Right lobe of liver (tissue), 6 donors: Measurements from ENCODE around the gene TMEM72. TPM values are rescaled to one million over a fixed set of nuclear protein-coding genes. Genes with fewer than 3 reads are reported as not detected.
A peak's percentile ranks its signal among the peaks of the same experiment; 100 is the strongest.

ENCODE experiments used
- ATAC-seq, 4 donors: fragments of 200-7000 bp; cut with Tn5 transposase; one replicate each; pipeline ENCODE4 v1.9.1; 2020; ENCODE audit warnings: mild to moderate bottlenecking in 4 of 4, moderate library complexity in 4 of 4
- DNase-seq, 3 donors: peaks; one replicate each; pipeline ENCODE4 v3.0.0-alpha.2; 2020
- H3K27ac ChIP-seq, 3 donors: fragments of 200-600 bp; one replicate each; pipeline ENCODE4 v1.8.0; 2022
- H3K27me3 ChIP-seq, 2 donors: fragments of 200-600 bp; one replicate each; pipeline ENCODE4 v1.8.0; 2022
- H3K36me3 ChIP-seq, 4 donors: fragments of 200-600 bp; sonication (generic) in 1 of 4; one replicate each; pipeline versions ENCODE4 v1.5.1 to v1.8.0; 2017 to 2022; ENCODE audit warnings: control low read depth in 1 of 4
- H3K4me1 ChIP-seq, 4 donors: fragments of 200-600 bp; sonication (generic) in 1 of 4; one replicate each; pipeline versions ENCODE4 v1.5.1 to v1.8.0; 2017 to 2022; ENCODE audit warnings: control low read depth in 1 of 4
- H3K4me3 ChIP-seq, 3 donors: fragments of 200-600 bp; one replicate each; pipeline ENCODE4 v1.8.0; 2022
- H3K9me3 ChIP-seq, 4 donors: fragments of 200-600 bp; sonication (generic) in 1 of 4; one replicate each; pipeline versions ENCODE4 v1.5.1 to v1.8.0; 2017 to 2022; ENCODE audit warnings: control low read depth in 1 of 4
- POLR2A ChIP-seq: fragments of 450-650 bp; IDR thresholded peaks from one replicate; pipeline ENCODE4 v1.6.1; 2017; ENCODE audit warnings: antibody characterized with exemption, mild to moderate bottlenecking
- whole genome bisulfite sequencing: methylation state at CpG from one replicate; pipeline ENCODE4 v1.1.6; 2018; ENCODE audit warnings: low coverage, low lambda C conversion rate; ENCODE audit not compliant: insufficient coverage; ENCODE audit errors: missing lambda C conversion rate; 5-methylcytosine and 5-hydroxymethylcytosine counted together
- intact Hi-C, 2 donors: fragments of 100-400 bp; cut with DNase I; formaldehyde crosslinking; loops; one replicate each; pipeline versions ENCODE4 v1.11.2 to v1.14.1; 2022
- total RNA-seq, 6 experiments: library from RNA; depleted of rRNA in 2 of 6; stranded (reverse); fragments of >200 nt in 2 of 6; fragmentation: NEBNext Ultra II Directional in 3 of 6; extraction: Animal tissue kit (Norgen Biotek cat#: 25700) in 3 of 6; gene quantifications; one replicate each; pipeline versions ENCODE4 v1.1.0 to v1.2.4, GENCODE V29; 2016 to 2023
- TF ChIP-seq, protein P1 (sequence below), 4 donors: fragments of 200-600 bp in 3 of 4; fragments of 450-650 bp in 1 of 4; IDR thresholded peaks; one replicate each; pipeline versions ENCODE4 v1.5.1 to v1.8.0; 2016 to 2022; ENCODE audit warnings: antibody characterized with exemption in 4 of 4, mild to moderate bottlenecking in 2 of 4
- donor health status: DM: no; HTN: yes; CAD: no.
- donor health status: DM: no; HTN: no; CAD: no.
- donor health status: DM: no; HTN: no; CAD: no.
- donor health status: DM: no; HTN: yes; CAD: no.
- donor health status: DM: no; HTN: yes; CAD: no.

The TMEM72 gene
- total RNA-seq, 6 experiments from 2014 or later = not detected

DNA sequence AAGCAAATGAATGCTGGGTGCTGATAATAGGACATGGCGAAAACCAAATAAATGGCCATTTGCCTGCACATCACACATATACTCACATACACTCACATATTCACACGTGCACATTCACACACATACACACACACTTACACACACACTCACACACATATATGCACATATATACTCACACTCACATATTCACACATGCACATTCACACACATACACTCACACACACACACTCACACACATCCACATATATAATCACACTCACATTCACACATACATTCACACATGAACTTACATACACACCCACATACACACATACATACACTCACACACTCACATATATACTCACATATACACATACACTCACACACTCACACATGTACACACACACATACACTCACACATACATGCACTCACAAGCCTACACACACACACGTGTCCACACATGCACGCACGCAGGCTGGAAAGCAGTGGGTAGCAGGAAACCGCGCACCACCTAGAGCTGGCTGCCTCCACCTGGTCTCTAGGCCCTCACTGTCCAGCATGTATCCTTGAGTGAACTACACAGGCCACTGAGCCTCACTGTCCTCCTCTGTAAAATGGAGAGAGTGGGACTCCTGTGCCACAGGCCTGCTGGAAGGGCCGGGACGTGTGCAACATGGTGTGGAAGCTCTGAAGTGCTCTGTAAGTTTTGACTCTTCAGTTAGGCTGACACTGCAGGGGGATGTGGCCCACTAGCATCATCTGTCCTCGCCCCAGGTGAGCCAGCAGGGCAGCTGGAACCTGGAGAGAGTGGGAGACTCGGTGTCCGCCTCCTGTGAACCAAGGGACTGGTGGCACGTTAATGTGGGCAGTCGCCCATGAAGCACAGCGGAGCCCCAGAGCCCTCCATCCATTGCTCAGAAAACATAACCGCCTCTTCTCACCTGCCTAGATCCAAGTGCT, 14.9 kb downstream of the TMEM72 start:
- TF ChIP-seq POLR2A = no peak
- TF ChIP-seq, protein P1, sequence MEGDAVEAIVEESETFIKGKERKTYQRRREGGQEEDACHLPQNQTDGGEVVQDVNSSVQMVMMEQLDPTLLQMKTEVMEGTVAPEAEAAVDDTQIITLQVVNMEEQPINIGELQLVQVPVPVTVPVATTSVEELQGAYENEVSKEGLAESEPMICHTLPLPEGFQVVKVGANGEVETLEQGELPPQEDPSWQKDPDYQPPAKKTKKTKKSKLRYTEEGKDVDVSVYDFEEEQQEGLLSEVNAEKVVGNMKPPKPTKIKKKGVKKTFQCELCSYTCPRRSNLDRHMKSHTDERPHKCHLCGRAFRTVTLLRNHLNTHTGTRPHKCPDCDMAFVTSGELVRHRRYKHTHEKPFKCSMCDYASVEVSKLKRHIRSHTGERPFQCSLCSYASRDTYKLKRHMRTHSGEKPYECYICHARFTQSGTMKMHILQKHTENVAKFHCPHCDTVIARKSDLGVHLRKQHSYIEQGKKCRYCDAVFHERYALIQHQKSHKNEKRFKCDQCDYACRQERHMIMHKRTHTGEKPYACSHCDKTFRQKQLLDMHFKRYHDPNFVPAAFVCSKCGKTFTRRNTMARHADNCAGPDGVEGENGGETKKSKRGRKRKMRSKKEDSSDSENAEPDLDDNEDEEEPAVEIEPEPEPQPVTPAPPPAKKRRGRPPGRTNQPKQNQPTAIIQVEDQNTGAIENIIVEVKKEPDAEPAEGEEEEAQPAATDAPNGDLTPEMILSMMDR (IDR thresholded peaks at IDR 0.05) = no peak
- DNase-seq = peak in 1 of 3 donors; percentile 33

DNA sequence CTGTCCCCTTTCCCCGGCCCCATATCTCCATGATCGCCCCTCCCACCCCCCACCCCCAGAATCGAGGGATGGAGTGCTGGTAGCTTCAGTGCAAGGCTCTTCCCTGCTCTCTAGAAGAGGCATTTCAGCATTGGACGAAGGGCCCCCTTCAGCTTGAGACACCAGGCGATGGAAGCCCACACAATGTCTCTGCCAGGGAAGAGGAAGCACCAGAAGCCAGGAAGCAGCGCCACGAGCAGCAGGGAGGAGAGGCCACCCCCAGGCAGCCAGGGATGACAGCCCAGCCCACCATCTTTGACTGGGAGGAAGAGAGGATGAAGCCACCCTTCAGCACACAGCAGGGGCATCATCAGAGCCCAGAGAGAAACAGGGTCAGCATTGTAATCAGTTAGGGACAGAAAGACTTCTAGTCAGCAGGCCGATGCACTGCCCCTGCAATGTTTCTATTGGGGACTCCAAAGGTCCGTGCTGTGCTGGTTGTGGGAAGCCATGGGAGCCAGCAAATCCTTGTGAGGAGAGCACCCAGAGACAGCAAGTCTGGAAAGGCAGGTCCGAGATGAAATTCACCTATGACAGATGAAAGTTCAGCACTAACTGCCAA, 15.7 kb downstream of the TMEM72 start:
- H3K4me1 ChIP-seq = peaks cover 0 to 10% (median 3%) of the 10 kb centered on the region in 4 donors
- no peaks in the 10 kb centered on the region for H3K27me3 ChIP-seq
- no peak overlapping the region for H3K4me3 ChIP-seq
- ATAC-seq = no peak
- H3K27ac ChIP-seq = no peak overlapping the region
- H3K9me3 ChIP-seq = no peaks in the 10 kb centered on the region
- intact Hi-C loops = no loop called here
- no peaks in the 10 kb centered on the region for H3K36me3 ChIP-seq
- WGBS = 57% methylated on average over 7 of the region's 10 CpGs
- TF ChIP-seq, protein P1 (IDR thresholded peaks at IDR 0.05) = no peak
- no peak for TF ChIP-seq POLR2A
- peak in 1 of 3 donors; percentile 27 for DNase-seq

More for the DNA sequence above, 14.9 kb downstream of the TMEM72 start:
- peaks cover 0 to 10% (median 3%) of the 10 kb centered on the region in 4 donors for H3K4me1 ChIP-seq
- ATAC-seq = no peak
- no peak overlapping the region for H3K4me3 ChIP-seq
- H3K27me3 ChIP-seq = no peaks in the 10 kb centered on the region
- no peak overlapping the region for H3K27ac ChIP-seq
- no peaks in the 10 kb centered on the region for H3K36me3 ChIP-seq
- H3K9me3 ChIP-seq = no peaks in the 10 kb centered on the region
- WGBS = 99% methylated on average over 7 of the region's 16 CpGs
- intact Hi-C loops = no loop called here

DNA sequence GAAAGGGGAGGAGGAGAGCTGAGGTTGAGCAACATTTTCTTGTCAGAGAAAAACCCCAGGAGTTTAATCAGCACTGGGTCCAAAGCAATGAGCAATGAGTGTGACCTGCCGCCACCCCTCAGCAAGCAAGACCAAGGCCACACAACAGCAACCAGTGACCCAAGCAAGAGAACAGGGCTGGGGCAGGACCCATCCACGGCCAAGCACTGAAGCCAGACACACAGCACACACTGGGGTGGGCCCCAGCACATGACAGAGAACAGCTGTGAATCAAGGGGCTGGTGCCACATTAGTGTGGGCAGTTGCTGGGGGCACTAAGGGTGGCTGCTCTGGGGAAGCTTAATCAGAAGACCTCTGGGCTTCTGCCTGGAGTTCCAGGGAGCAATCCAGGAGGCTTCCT, 16.2 kb downstream of the TMEM72 start:
- intact Hi-C loops = no loop called here
- peak; percentile 69 to 92 (median 85) for ATAC-seq
- no peak for TF ChIP-seq POLR2A
- TF ChIP-seq, protein P1 (IDR thresholded peaks at IDR 0.05) = no peak
- Histone ChIP-seq H3K9me3 (no peaks in the 10 kb centered on the region), H3K4me1 (peaks cover 0 to 11% (median 3%) of the 10 kb centered on the region in 4 donors), H3K4me3 (no peak overlapping the region), H3K27me3 (no peaks in the 10 kb centered on the region), H3K27ac (peak overlapping the region in 1 of 3 donors; percentile 67), H3K36me3 (no peaks in the 10 kb centered on the region)
- peak; percentile 56 to 84 (median 62) for DNase-seq
- WGBS = 0% methylated on average over 1 of the region's 2 CpGs

DNA sequence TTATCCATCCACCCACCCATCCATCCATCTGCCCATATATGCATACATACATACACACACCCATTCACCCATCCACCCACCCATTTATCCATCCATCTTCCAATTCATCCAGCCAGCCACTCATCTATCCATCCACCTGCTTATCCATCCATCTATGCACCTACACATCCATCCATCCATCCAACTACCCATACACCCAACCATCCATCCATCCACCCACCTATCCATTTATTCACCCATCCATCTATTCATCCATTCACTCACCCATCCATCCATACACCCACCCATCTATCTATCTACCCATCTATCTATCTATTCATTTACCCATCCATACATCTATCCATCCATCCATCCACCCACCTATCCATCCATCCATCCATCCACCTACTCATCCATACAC, 17.3 kb downstream of the TMEM72 start:
- Histone ChIP-seq H3K27me3 (no peaks in the 10 kb centered on the region), H3K9me3 (no peaks in the 10 kb centered on the region), H3K27ac (no peak overlapping the region), H3K36me3 (no peaks in the 10 kb centered on the region), H3K4me1 (peaks cover 0 to 14% (median 3%) of the 10 kb centered on the region in 4 donors), H3K4me3 (no peak overlapping the region)
- TF ChIP-seq, protein P1 (IDR thresholded peaks at IDR 0.05) = no peak
- TF ChIP-seq POLR2A = no peak
- ATAC-seq (no peak), DNase-seq (no peak)
- intact Hi-C loops = no loop called here
